NCI-H1105 treated with DMSO at 0.1 percent for 48 hours (cell line): ENCODE data around the gene RCN1.
"Not testable (repeated sequence)": the region's sequence is repeated elsewhere in the genome, so short reads cannot be mapped to it uniquely, and the experiment has no call there.

Source experiments
- DNase-seq: peaks from one replicate; lab custom pipeline; 2025; lab: John Stamatoyannopoulos, UW

The RCN1 gene

GRCh38 chr11:32079553-32079952 lies 11.3 kb upstream of the RCN1 start:
- no peak for DNase-seq

- DNase-seq = no peak
Measured at GRCh38 chr11:32080361-32080980, 10.4 kb upstream of the RCN1 start.

- DNase-seq = no peak
Measured at GRCh38 chr11:32081129-32081641, 9.7 kb upstream of the RCN1 start.

- DNase-seq = no peak
Measured at GRCh38 chr11:32081901-32082300, 9.0 kb upstream of the RCN1 start.

- DNase-seq = no peak
Measured at GRCh38 chr11:32082346-32082986, 8.4 kb upstream of the RCN1 start.

- no peak for DNase-seq
Measured at GRCh38 chr11:32087597-32087996, 3.3 kb upstream of the RCN1 start.

GRCh38 chr11:32088117-32088941 lies 2.5 kb upstream of the RCN1 start:
- DNase-seq = peak; percentile 77

GRCh38 chr11:32092581-32093170 lies 1.8 kb downstream of the RCN1 start:
- no peak for DNase-seq

- no peak for DNase-seq
Measured at GRCh38 chr11:32094923-32095322, 4.0 kb downstream of the RCN1 start.

GRCh38 chr11:32098142-32098903 lies 7.4 kb downstream of the RCN1 start:
- DNase-seq = no peak

- no peak for DNase-seq
Measured at GRCh38 chr11:32099516-32099915, 8.6 kb downstream of the RCN1 start.

- no peak for DNase-seq
Measured at GRCh38 chr11:32100495-32100894, 9.6 kb downstream of the RCN1 start.

GRCh38 chr11:32101791-32102190 lies 10.9 kb downstream of the RCN1 start:
- no peak for DNase-seq

- not testable (repeated sequence) for DNase-seq
Measured at GRCh38 chr11:32103121-32103719, 12.3 kb downstream of the RCN1 start.

GRCh38 chr11:32103941-32104340 lies 13.1 kb downstream of the RCN1 start:
- no peak for DNase-seq

GRCh38 chr11:32105871-32106560 lies 15.1 kb downstream of the RCN1 start:
- DNase-seq = no peak

GRCh38 chr11:32107647-32108046 lies 16.8 kb downstream of the RCN1 start:
- no peak for DNase-seq

GRCh38 chr11:32108576-32108975 lies 17.7 kb downstream of the RCN1 start:
- no peak for DNase-seq

GRCh38 chr11:32109138-32109537 lies 18.3 kb downstream of the RCN1 start:
- DNase-seq = no peak

GRCh38 chr11:32109592-32109991 lies 18.7 kb downstream of the RCN1 start:
- DNase-seq = no peak

- DNase-seq = no peak
Measured at GRCh38 chr11:32110795-32111194, 19.9 kb downstream of the RCN1 start.
